Lung microvascular endothelial cell (primary cell): ENCODE results near the gene MEA1. TPM values are rescaled to one million over a fixed set of nuclear protein-coding genes. Genes with fewer than 3 reads are reported as not detected.
A peak's percentile ranks its signal among the peaks of the same experiment; 100 is the strongest.

ENCODE experiments used
- DNase-seq, 2 donors: peaks; one replicate each; pipeline versions ENCODE4 v3.0.0 to v3.0.0-alpha.2; 2010; ENCODE audit warnings: low read depth in 2 of 2
- total RNA-seq: library from RNA; depleted of rRNA; stranded (reverse); fragments of >200 nt; gene quantifications from 2 replicates; pipeline ENCODE4 v1.2.1, GENCODE V29; 2014

The MEA1 gene
- total RNA-seq, 1 donor from 2014 or later: 47.0 TPM

GRCh38 chr6:43040542-43041257 is 27.0 kb upstream of the MEA1 start:
- no peak for DNase-seq

DNA sequence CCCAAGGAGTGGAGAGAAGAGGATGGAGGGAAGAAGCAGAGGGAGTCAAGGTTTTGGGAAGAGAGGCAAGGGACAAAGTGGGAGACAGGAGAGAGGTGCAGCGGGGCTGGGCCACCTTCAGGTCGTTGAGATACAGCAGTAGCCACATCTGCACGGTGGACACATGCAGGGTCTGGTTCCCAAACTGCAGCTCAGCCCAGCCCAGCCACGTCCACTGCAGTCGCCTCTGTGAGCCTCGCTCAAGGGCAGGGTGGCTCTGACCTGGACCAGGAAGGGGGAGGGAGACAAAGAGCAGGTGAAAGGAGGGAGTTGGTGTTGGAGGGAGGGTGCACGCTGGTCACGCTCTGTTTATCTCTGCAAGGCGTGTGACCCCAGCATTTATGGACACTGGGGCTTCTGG is 25.0 kb upstream of the MEA1 start:
- DNase-seq: no peak

DNA sequence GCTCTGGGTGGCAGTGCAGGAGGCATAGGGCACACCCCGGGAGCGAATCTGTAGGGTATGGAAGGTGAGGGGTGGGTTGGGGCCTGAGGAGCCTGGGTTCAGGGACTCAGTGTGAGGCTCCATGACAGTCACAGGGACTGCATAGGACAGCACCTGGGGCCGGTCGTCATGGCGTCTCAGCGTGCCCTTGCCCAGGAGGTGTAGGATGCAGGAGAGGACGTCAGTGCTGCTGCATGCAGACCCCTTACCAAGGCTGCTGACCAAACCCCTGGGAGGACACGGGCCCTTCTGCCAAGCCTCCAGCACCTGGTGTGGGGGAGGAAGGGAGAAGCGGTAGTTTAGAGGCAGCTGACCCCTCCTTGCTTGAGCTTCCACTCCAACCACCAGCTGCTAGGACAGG is 24.0 kb upstream of the MEA1 start:
- DNase-seq: no peak

GRCh38 chr6:43037197-43037596 is 23.5 kb upstream of the MEA1 start:
- DNase-seq: no peak

DNA sequence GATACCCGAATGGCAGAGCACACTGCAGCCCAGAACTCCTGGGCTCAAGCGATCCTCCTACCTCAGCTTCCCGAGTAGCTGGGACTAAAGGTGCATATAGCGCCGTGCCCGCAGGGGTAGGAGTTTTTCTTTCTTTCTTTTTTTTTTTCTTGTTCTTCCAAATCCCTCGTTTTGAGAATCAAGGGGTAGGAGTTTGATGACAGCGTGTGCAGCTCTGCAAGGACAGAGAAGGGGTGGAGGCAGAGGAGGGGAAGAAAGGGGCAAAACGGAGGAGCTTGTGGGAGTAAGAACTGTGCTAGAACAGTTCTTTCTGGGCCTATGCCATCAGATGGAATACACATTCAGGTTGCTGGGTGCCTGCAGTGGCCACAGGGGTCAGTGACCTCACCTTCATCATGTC is 23.0 kb upstream of the MEA1 start:
- no peak for DNase-seq

GRCh38 chr6:43035495-43036194 is 21.9 kb upstream of the MEA1 start:
- no peak for DNase-seq

DNA sequence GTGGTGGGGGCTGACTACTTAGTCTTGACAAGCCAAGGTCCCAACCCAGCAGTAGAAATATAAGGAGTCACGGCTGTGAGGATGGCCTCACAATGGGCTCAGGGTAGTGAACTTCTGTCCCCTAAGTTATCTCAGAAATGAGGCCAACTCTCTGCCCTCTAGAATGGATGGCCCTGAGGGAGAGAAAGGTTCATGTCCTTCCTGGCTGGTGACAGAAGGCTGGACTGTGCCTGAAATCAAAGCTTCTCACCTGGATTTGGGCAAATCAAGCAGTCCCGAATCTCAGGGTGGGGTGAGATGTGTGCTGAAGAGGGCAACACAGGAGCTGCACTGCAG is 20.4 kb upstream of the MEA1 start:
- DNase-seq: no peak

- no peak for DNase-seq
Measured at GRCh38 chr6:43033496-43034189, 19.9 kb upstream of the MEA1 start.

DNA sequence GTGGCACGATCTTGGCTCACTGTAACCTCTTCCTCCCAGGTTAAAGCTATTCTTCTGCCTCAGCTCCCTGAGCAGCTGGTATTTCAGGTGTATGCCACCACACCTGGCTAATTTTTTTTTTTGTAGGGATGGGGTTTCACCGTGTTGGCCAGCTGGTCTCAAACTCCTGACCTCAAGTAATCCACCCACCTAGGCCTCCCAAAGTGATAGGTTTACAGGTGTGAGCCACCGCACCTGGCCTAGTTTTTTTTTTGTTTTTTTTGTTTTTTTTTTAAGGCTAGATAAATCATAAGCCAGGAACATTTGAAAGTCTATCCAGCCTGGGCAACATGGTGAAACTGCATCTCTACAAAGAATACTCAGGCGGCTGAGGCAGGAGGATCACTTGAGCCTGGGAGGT is 18.6 kb upstream of the MEA1 start:
- DNase-seq: no peak

GRCh38 chr6:43029120-43029519 is 15.4 kb upstream of the MEA1 start:
- no peak for DNase-seq

DNA sequence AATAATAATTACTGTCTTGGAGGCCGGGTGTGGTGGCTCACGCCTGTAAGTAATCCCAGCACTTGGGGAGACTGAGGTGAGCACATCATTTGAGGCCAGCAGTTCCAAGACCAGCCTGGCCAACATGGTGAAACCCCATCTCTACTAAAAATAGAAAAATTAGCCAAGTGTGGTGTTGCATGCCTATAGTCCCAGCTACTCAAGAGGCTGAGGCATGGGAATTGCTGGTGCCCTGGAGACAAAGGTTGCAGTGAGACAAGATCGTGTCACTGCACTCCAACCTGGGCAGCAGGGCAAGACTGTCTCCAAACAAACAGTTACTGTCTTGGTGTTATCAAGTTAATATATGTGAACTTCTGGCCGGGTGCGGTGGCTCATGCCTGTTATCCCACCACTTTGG is 12.6 kb upstream of the MEA1 start:
- DNase-seq: no peak

DNA sequence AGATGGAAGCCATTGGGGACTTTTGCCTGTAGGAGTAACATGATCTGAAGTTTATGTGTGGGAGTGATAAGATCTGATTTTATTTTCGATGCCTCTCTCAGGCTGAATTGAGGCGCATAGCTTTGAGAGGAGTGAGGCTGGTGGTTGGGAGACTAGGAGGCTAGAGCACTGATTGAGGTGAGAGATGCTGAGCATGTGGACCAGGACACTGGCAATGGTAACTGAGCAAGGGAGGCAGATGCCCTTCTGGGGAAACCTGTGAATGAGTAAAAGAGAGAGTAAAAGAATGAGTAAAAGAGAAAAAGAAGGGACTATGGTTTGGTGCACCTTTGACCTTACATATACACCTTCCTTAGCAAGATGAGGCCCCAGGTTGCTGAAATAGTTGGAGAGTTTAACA is 10.7 kb upstream of the MEA1 start:
- no peak for DNase-seq

- peak; percentile 76 to 78 for DNase-seq
Measured at GRCh38 chr6:43021270-43022047, 7.7 kb upstream of the MEA1 start, which contains the start of gene RRP36. TSS of gene RRP36 (plus strand) at chr6:43021623. CDS start at chr6:43021655, 32 bp downstream.

GRCh38 chr6:43020847-43021246 is 7.1 kb upstream of the MEA1 start:
- no peak for DNase-seq

DNA sequence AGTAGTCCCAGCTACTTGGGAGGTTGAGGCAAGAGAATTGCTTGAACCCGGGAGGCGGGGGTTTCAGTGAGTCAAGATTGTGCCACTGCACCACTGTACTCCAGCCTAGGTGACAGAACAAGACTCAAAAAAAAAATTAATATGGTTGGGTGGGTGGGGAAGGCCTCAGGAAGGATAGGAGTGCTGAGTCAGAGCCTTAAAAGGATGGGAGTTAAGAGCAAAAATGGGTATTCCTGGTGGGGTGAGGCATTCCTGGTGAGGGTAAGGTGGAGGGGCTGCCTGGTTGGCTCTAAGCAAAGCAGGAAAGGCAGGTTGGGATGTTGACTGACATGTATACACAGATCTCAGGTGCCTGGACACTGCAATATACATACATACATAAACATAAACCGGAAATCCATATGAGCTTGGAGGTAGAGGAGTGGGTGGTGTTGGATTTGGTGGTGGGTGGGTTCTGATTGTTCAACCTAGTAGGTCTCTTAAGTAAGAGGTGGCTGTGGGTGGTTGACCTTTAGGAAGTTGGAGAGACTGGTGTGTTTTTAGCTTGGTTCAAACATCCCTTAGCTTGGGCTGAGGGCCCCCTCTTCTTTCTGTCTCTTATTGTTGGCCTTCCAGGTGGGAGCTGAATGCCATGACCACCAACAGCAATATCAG is 6.4 kb upstream of the MEA1 start:
- DNase-seq: no peak

- DNase-seq: no peak
Measured at GRCh38 chr6:43019152-43019551, 5.4 kb upstream of the MEA1 start.

GRCh38 chr6:43016943-43017334 is 3.2 kb upstream of the MEA1 start:
- DNase-seq: no peak

- DNase-seq: no peak
Measured at GRCh38 chr6:43016176-43016942, 2.6 kb upstream of the MEA1 start.

DNA sequence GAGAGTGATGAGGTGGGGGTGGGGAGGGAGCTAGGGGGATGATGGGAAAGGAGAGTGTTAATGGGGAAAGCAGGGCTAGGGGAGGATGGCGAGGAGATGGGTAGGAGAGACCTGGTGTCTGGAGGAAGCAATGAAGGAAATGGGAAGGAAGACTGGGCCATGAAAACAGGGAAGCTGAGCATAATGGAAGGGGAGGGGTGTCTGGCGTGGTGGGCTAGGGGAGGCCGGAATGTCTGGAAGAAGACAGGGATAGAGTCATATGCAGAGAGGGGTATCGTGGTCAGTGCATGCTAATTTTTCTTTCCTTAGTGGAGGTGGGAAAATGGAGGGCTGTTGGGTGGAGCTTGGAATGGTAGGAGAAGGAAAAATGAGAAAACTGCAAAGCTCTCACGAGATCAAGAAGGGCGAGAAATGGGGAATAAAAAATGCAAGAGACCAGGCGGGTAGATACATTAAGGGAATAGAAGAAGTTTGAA is 726 bp upstream of the MEA1 start:
- peak; percentile 36 to 51 for DNase-seq

DNA sequence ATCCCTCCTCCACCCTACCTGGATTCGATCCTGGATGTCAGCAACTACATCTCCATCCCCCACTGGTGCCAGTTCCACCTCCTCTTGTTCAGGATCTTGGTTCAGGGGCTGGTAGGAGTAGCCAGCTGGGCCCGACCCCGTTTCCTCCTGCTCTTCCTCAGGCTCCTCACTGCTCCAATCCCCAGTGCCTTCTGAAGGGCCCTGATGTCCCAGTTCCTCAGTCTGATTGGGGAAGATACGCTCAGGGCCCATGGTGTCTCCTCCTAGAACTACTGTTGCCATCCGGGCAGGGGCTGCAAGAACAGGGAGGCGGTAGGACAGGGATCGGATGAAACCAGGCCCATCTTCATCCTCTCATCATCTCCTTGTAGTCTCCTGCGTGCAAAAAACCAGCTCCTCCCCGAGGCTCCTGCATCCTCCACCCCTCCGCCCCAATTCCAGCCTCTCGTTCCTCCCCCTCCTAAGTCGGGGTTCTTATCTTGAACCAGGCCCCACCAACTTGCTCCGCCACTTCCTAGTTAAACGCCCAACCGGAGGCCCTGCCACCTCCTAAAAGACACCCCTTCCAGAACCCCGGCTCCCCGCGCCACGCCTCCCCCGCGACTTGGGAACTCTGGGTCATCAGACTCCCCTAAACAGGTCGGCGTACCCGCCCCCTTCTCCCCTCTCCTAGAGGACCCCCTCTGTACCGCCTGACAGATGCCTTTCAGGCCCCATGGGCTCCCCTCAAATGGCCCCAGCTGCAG is 476 bp downstream of the MEA1 start:
- DNase-seq: no peak
